HG02610 (cell line): ENCODE results near the gene IMMP2L.

Source experiments
- ATAC-seq: cut with Tn5 transposase; IDR thresholded peaks from one replicate; pipeline ENCODE4 v1.9.1; 2021; ENCODE audit warnings: mild to moderate bottlenecking, moderate library complexity; ENCODE audit not compliant: unreplicated experiment

IMMP2L gene

GRCh38 chr7:111173990-111174389 lies 388.3 kb downstream of the IMMP2L start:
- no peak for ATAC-seq

DNA sequence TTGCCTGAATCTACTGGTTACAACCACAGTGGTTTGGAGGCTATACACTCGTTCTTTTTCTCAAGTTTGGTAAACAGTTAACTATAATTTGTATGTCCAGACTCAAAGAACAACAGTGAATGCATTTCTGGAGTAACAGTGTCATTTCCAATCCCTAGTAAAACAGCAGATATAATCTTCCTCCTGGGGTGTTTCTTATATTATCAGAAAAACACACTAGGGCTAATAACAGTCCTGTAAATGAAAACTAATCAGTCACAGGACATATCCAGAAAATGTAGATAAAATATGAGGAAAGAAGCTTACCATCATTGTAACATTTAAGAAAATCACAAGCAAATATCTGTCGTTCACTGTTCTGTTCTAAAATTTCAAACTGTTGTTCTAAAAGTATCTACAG lies 388.8 kb downstream of the IMMP2L start:
- no peak for ATAC-seq

DNA sequence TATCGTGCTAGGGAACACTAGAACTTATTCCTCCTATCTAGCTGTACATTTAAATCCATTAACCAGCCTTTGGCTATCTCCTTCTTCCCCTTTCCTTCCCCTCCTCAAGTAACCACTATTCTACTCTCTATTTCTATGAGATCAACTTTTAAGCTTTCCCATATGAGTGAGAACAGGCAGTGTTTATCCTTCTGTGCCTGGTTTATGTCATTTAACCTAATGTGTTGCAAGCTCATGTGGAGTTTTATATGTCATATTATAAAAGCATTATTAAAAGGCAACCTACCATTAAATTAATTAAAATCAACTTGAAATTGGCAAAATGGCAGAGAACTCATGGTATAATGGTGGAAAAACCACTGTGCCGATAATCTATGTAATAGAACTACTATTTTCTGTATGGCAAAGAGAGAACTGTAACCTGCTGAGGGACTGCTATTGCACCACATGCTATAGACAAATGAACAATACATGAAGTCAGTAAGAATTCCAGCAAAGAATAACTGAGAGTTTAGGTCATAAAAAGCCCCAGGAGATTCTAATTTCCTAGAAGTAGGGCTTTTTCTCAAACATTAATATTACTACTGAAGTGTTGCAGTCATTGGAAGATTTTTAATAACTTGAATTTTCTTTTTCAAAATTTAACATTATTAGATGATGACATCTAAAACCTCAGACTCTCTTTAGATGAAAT lies 389.6 kb downstream of the IMMP2L start:
- ATAC-seq: no peak

- no peak for ATAC-seq
Observed at GRCh38 chr7:111168182-111168581, 394.1 kb downstream of the IMMP2L start.

GRCh38 chr7:111164442-111164841 lies 397.9 kb downstream of the IMMP2L start:
- no peak for ATAC-seq

DNA sequence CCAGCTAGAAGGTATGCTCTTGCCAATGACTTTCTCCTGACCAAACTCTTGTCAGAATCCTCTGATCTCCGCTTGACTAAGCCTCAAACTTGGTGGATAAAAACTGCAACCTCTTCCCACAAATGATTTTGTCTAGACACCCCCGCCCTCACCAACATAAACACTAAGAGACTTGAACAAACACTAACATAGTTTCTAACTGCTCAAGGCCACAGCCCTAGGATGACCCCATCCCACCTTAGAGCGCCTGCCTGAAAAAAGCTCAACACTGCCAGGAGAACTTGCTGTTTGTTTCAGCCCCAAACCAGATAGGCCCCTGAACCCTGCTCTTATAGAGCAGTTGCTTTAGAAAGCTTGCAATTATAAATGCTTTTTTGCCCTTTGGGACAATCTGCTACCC lies 399.6 kb downstream of the IMMP2L start:
- ATAC-seq: no peak

DNA sequence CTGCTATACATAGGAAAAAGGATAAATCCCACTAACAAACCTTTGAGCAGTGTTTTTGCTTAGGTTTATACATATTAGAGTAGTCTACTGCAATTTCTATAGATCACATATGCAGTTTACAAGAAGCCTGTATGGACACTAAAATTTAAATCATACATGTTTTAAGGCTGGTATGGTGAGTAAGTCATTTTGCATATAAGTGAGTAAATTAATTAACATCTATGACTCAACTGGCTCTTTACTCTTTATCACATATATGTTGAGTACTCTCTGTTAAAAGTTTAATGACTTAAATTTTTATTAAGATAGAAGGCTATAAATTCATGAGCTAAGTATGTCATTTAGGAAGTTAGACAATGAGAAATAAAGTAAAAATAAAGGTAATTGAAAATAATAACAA lies 402.0 kb downstream of the IMMP2L start:
- ATAC-seq: no peak

GRCh38 chr7:111159426-111159825 lies 402.9 kb downstream of the IMMP2L start:
- no peak for ATAC-seq

DNA sequence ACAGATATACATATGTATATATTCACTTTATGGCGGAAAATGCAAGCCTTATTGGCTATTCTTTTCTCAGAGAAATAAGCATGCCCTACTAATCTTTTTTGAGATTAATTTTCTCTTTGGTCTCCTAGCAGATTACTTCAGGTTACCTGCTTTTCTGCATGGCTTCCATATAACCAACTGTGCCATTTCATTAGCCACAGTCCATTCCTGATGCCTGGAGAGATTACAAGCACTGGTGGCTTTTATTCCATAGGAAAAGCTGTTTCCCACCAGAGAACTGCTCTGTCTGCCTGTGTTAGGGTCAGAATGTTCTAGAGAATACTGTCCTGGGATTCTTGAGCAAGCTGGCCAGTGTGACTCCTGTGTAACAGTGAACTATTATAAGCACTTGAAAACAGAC lies 411.6 kb downstream of the IMMP2L start:
- ATAC-seq: no peak

DNA sequence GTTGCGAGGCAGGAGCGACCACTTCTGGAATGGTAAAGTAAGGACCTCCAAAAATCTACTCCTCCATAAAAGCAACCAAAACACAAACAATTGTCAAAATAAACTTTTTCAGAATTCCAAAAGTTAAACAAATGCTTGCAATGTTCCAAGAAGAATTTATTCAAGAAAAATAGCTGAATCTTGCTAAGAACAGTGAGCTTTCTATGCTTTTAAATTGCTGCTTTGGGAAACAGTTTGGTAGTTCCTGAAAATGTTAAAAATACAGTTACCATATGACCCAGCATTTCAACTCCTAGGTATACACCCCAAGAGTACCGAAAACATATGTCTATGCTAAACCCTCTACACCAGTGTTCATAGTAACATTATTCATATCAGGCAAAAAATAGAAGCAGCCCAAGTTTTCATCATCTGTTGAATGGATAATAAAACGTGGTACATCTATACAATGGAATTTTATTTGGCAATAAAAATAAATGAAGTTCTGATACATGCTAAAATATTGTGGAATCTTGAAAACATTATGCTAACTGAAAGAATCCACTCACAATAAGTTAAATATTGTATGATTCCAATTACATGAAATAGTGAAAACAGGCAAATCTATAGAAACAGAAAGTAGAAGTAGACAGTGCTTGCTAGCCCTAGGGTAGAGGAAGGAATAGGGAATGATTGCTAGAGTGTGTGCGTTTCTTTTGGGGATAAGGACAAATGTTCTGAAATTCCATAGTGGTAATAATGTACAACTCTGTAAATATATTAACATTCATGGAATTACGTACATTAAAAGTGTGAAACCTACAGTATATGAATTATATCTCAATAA lies 414.4 kb downstream of the IMMP2L start:
- ATAC-seq: peak; percentile 64

DNA sequence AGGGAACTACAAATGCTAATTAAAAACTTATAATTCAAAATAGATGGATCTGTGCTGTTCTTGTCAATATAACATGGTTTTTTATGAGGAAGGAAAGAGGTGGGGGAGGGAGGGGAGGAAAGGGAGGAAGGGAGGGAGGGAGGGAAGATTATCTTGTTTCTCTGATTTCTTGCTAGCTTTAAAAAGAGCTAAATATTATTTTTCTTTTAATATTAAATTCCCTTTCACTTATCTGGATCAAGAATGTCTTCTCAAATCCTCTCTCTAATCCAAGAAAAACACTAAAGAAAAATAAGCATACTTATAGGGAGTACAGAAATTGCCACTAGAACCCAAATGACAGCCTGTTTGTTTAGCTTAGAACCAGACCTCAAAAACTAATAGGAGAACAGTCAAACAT lies 416.2 kb downstream of the IMMP2L start:
- no peak for ATAC-seq

GRCh38 chr7:111145472-111145871 lies 416.8 kb downstream of the IMMP2L start:
- ATAC-seq: no peak

DNA sequence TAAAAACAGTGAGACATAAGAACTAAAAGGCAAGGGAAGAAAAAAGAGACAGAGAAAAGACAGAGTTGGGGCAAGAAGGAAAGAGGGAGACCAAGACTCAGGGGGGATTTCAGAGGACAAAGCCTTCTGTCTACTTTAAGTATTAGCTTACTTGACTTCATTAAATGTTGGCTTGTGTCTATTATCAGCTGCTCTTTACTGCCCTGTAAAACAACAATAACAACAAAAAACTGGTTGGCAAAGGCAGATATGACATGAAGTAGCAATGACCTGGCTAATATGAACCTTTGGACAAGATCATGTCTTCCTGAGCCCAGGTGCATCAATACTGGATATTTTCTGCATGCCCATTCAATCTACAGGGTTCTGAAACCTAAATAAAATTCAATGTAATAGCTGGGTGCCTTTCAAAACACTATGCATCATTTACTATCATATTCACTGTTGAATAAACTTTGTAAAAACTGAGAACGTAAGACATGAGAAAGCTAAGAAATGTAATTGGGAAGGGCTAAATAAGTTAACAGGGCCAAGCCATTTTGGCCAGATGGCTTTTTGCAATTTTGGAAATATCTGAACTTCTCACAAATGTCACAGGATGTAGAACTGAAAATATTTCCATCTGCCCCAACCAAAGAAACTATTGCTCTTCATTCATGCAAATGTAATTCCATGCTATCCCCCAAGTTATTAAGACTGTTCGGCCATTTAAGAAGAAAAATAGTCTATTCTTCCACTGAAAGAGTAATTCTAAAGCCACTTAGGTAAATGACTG lies 422.0 kb downstream of the IMMP2L start:
- no peak for ATAC-seq

DNA sequence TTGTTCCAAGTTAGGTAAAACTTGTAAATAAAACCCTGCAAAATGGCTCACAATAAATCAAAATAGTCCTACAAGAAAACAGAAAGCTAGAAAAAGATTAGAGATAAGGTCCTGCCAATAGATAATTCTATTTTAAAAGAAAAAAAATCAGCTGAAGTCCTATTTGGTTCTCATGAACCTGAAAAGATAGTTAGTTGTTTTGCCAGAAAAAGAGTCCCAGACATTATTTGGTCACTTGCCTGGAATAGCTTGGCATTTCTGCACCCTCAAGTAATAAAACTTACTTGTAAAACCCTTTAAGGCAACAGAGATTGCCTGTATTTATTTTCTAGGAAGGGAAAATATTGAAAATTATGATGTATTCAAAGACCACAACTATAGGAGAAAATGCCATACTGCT lies 423.7 kb downstream of the IMMP2L start:
- ATAC-seq: no peak

GRCh38 chr7:111138193-111138569 lies 424.1 kb downstream of the IMMP2L start:
- ATAC-seq: peak; percentile 99

- ATAC-seq: peak; percentile 88
Observed at GRCh38 chr7:111137296-111138192, 424.7 kb downstream of the IMMP2L start.

DNA sequence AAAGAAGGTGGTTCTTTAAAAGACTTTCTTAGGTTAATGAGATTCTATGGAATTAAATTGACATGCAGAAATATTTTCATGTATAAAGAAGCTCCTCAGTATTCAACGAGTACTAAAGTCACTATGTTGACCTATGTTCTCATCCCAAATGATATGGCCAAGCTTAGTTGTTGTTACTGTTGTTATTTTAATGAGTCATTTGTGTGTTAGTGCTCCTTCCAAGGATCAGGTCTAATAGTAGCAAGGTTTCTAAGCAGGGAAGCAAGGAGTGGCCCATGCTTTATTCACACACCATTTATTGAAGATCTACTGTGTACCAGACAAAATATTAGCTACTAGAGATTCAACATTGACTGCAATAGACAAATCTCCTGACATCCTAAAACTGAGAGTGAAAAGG lies 429.5 kb downstream of the IMMP2L start:
- ATAC-seq: no peak

DNA sequence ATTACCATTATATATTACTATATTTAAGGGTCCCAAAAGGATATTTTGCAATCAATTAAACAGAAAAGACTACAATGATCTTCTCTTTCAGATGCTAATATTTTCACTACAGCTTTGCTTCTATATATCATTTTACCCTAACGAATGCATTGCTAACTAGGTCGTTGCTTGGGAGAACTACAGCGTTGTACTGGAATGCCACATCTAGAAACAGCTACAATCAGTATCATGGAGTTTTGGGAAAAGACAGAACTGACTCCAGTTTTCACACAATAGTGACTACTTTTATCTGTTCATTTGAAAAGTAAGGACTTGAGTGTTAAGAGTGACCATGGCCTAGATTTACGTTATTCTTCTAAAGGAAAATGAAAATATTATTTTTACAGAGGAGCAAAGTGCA lies 432.9 kb downstream of the IMMP2L start:
- no peak for ATAC-seq

- no peak for ATAC-seq
Observed at GRCh38 chr7:111126987-111127386, 435.3 kb downstream of the IMMP2L start.

- no peak for ATAC-seq
Observed at GRCh38 chr7:111115966-111116365, 446.3 kb downstream of the IMMP2L start.
